Neural cell (in vitro differentiated cells): ENCODE data around the gene APMAP. TPM values are rescaled to one million over a fixed set of nuclear protein-coding genes. Genes with fewer than 3 reads are reported as not detected.

ENCODE experiments used
- H2AFZ ChIP-seq: fragments of 200-600, 300-800 bp; sonication (generic), shearing (Covaris generic); 2 replicates; pipeline ENCODE4 v1.6.0; 2014; ENCODE audit warnings: low read depth, mild to moderate bottlenecking, antibody characterized with exemption, low read length, moderate library complexity
- H3F3A ChIP-seq: fragments of 200-600 bp; shearing (Covaris generic); 2 replicates; pipeline ENCODE4 v1.6.1; 2016; ENCODE audit warnings: mild to moderate bottlenecking, moderate library complexity, mixed read lengths, antibody characterized with exemption, low read length; ENCODE audit not compliant: insufficient read depth, poor library complexity, severe bottlenecking
- H3K27ac ChIP-seq: fragments of 200-600, 300-800 bp; sonication (generic), shearing (Covaris generic); 2 replicates; pipeline ENCODE4 v1.5.1; 2014; ENCODE audit warnings: mild to moderate bottlenecking, low read length, moderate library complexity
- H3K27me3 ChIP-seq: fragments of 300-800, 200-600 bp; sonication (generic), shearing (Covaris generic); 2 replicates; pipeline ENCODE4 v1.6.0; 2014; ENCODE audit warnings: mild to moderate bottlenecking, low read depth, low read length, moderate library complexity; ENCODE audit not compliant: insufficient read depth
- H3K36me3 ChIP-seq: fragments of 300-800, 200-600 bp; sonication (generic), shearing (Covaris generic); 2 replicates; pipeline ENCODE4 v1.5.1; 2014; ENCODE audit warnings: mild to moderate bottlenecking, antibody characterized with exemption, low read length, moderate library complexity; ENCODE audit not compliant: insufficient read depth
- H3K4me2 ChIP-seq: fragments of 300-800, 200-600 bp; sonication (generic), shearing (Covaris generic); 2 replicates; pipeline ENCODE4 v1.6.0; 2014; ENCODE audit warnings: mild to moderate bottlenecking, low read length
- H3K4me3 ChIP-seq: fragments of 300-800, 200-600 bp; sonication (generic), shearing (Covaris generic); 2 replicates; pipeline ENCODE4 v1.5.1; 2014; ENCODE audit warnings: mild to moderate bottlenecking, low read length, moderate library complexity
- H3K79me2 ChIP-seq: fragments of 200-600 bp; shearing (Covaris generic); replicated peaks from 2 replicates; pipeline ENCODE4 v1.6.0; 2014; ENCODE audit warnings: mild to moderate bottlenecking, low read length, moderate library complexity; ENCODE audit not compliant: insufficient read depth
- H3K9ac ChIP-seq: fragments of 300-800, 200-600 bp; sonication (generic), shearing (Covaris generic); 2 replicates; pipeline ENCODE4 v1.6.1; 2016; ENCODE audit warnings: mild to moderate bottlenecking, low read length, mixed read lengths
- H3K9me2 ChIP-seq: fragments of 200-600 bp; shearing (Covaris generic); 2 replicates; pipeline ENCODE4 v1.6.1; 2016; ENCODE audit warnings: mild to moderate bottlenecking, low read length, mixed read lengths; ENCODE audit not compliant: insufficient read depth
- H3K9me3 ChIP-seq: fragments of 200-600, 300-800 bp; sonication (generic), shearing (Covaris generic); 2 replicates; pipeline ENCODE4 v1.6.1; 2016; ENCODE audit warnings: mild to moderate bottlenecking, mixed run types, low read length, moderate library complexity, mixed read lengths
- H4K20me1 ChIP-seq: fragments of 200-600 bp; shearing (Covaris generic); 2 replicates; pipeline ENCODE4 v1.6.1; 2016; ENCODE audit warnings: mild to moderate bottlenecking, mixed run types; ENCODE audit not compliant: insufficient read depth
- CTCF ChIP-seq: fragments of 450-650 bp; IDR thresholded peaks from 2 replicates; pipeline ENCODE4 v1.5.1; 2014; ENCODE audit warnings: antibody characterized with exemption, mild to moderate bottlenecking, moderate library complexity; ENCODE audit not compliant: poor library complexity, severe bottlenecking
- EP300 ChIP-seq: fragments of 450-650 bp; conservative IDR thresholded peaks from 2 replicates; pipeline ENCODE4 v1.6.1; 2014; ENCODE audit warnings: antibody characterized with exemption, mild to moderate bottlenecking, moderate library complexity; ENCODE audit not compliant: poor library complexity, severe bottlenecking
- EZH2 ChIP-seq: fragments of 200-600, 300-800 bp; shearing (Covaris generic), sonication (generic); IDR thresholded peaks from 2 replicates; pipeline ENCODE4 v1.6.1; 2014; ENCODE audit warnings: antibody characterized with exemption, low read length, borderline replicate concordance, mild to moderate bottlenecking; ENCODE audit not compliant: insufficient read depth, poor library complexity, severe bottlenecking
- MXI1 ChIP-seq: fragments of 450-650 bp; conservative IDR thresholded peaks from 2 replicates; pipeline ENCODE4 v1.6.1; 2014; ENCODE audit warnings: antibody characterized with exemption, mild to moderate bottlenecking; ENCODE audit not compliant: poor library complexity, severe bottlenecking
- POLR2AphosphoS5 ChIP-seq: IDR thresholded peaks from 2 replicates; pipeline ENCODE4 v1.6.1; 2012
- RAD21 ChIP-seq: fragments of 450-650 bp; conservative IDR thresholded peaks from 2 replicates; pipeline ENCODE4 v1.6.1; 2014; ENCODE audit warnings: antibody characterized with exemption, mild to moderate bottlenecking, moderate library complexity
- REST ChIP-seq: IDR thresholded peaks from 2 replicates; pipeline ENCODE4 v1.6.1; 2012; ENCODE audit warnings: borderline replicate concordance
- SMC3 ChIP-seq: fragments of 450-650 bp; conservative IDR thresholded peaks from 2 replicates; pipeline ENCODE4 v1.6.1; 2014; ENCODE audit warnings: antibody characterized with exemption, mild to moderate bottlenecking, moderate library complexity; ENCODE audit not compliant: poor library complexity
- TAF1 ChIP-seq: IDR thresholded peaks from 2 replicates; pipeline ENCODE4 v1.6.1; 2012; ENCODE audit warnings: low read depth
- polyA plus RNA-seq: library from polyadenylated mRNA; depleted of rRNA; stranded (reverse); fragments of >200 nt; gene quantifications from 2 replicates; pipeline ENCODE4 v1.2.3, GENCODE V29; 2014

The APMAP gene
- polyA plus RNA-seq, 1 donor from 2014 or later = 140 TPM

GRCh38 chr20:24950128-24950835 lies 42.3 kb downstream of the APMAP start:
- H3K9me3 ChIP-seq = no peaks in the 10 kb centered on the region
- H3F3A ChIP-seq = no peaks in the 10 kb centered on the region
- no peaks in the 10 kb centered on the region for H3K36me3 ChIP-seq
- H4K20me1 ChIP-seq = no peaks in the 10 kb centered on the region
- no peaks in the 10 kb centered on the region for H3K79me2 ChIP-seq
- TF ChIP-seq RAD21 = no peak
- no peak for TF ChIP-seq EZH2
- no peak for TF ChIP-seq EP300
- TF ChIP-seq MXI1 = no peak
- TF ChIP-seq TAF1 = no peak
- TF ChIP-seq SMC3 = no peak
- no peak for TF ChIP-seq REST
- TF ChIP-seq POLR2AphosphoS5 = no peak
- no peak for TF ChIP-seq CTCF
- no peak overlapping the region for H2AFZ ChIP-seq
- no peak overlapping the region for H3K9ac ChIP-seq
- no peak overlapping the region for H3K4me3 ChIP-seq
- H3K4me2 ChIP-seq = no peak overlapping the region
- no peak overlapping the region for H3K27ac ChIP-seq
- H3K9me2 ChIP-seq = no peaks in the 10 kb centered on the region
- H3K27me3 ChIP-seq = no peaks in the 10 kb centered on the region

GRCh38 chr20:24949756-24950127 lies 42.8 kb downstream of the APMAP start:
- Histone ChIP-seq H3K79me2 (no peaks in the 10 kb centered on the region), H3K27ac (no peak overlapping the region), H3K27me3 (no peaks in the 10 kb centered on the region), H3K9ac (no peak overlapping the region), H2AFZ (no peak overlapping the region), H3F3A (no peaks in the 10 kb centered on the region), H3K4me2 (no peak overlapping the region), H3K4me3 (no peak overlapping the region), H4K20me1 (no peaks in the 10 kb centered on the region), H3K9me2 (no peaks in the 10 kb centered on the region), H3K36me3 (no peaks in the 10 kb centered on the region), H3K9me3 (no peaks in the 10 kb centered on the region)
- no peak for TF ChIP-seq EZH2
- TF ChIP-seq MXI1 = no peak
